GM19372 (cell line): Measurements from ENCODE around the gene UQCRH.

Experiments
- ATAC-seq: cut with Tn5 transposase; IDR thresholded peaks from one replicate; pipeline ENCODE4 v1.9.1; 2021; ENCODE audit warnings: mild to moderate bottlenecking, low read depth, moderate library complexity; ENCODE audit not compliant: unreplicated experiment

Gene UQCRH

GRCh38 chr1:46303038-46303871 lies at the start of gene UQCRH, which contains the start of gene LRRC41:
Gene UQCRH, plus strand, starts transcription at chr1:46303698. Its CDS starts 69 bp downstream, at chr1:46303767.
Gene LRRC41, minus strand, starts transcription at chr1:46303616. Its CDS starts 294 bp downstream, at chr1:46303322.
- peak; percentile 81 for ATAC-seq

- ATAC-seq = no peak
Measured at GRCh38 chr1:46254668-46255067, 48.8 kb upstream of the UQCRH start.

GRCh38 chr1:46256523-46256922 lies 47.0 kb upstream of the UQCRH start:
- ATAC-seq = no peak

- ATAC-seq = no peak
Measured at GRCh38 chr1:46262508-46262907, 41.0 kb upstream of the UQCRH start.

- ATAC-seq = no peak
Measured at GRCh38 chr1:46263146-46263545, 40.4 kb upstream of the UQCRH start.

- no peak for ATAC-seq
Measured at GRCh38 chr1:46268578-46268977, 34.9 kb upstream of the UQCRH start.

GRCh38 chr1:46274225-46275029 lies 29.1 kb upstream of the UQCRH start:
- ATAC-seq = no peak

GRCh38 chr1:46275030-46275337 lies 28.5 kb upstream of the UQCRH start:
- ATAC-seq = no peak

- ATAC-seq = no peak
Measured at GRCh38 chr1:46277658-46278373, 25.7 kb upstream of the UQCRH start.

- no peak for ATAC-seq
Measured at GRCh38 chr1:46278807-46279206, 24.7 kb upstream of the UQCRH start.

- ATAC-seq = no peak
Measured at GRCh38 chr1:46280092-46280491, 23.4 kb upstream of the UQCRH start.

GRCh38 chr1:46281021-46281420 lies 22.5 kb upstream of the UQCRH start:
- no peak for ATAC-seq

- no peak for ATAC-seq
Measured at GRCh38 chr1:46284058-46284457, 19.4 kb upstream of the UQCRH start.

- ATAC-seq = no peak
Measured at GRCh38 chr1:46284597-46285564, 18.6 kb upstream of the UQCRH start.

- no peak for ATAC-seq
Measured at GRCh38 chr1:46285730-46286477, 17.6 kb upstream of the UQCRH start.

GRCh38 chr1:46288485-46289133 lies 14.9 kb upstream of the UQCRH start:
- no peak for ATAC-seq

GRCh38 chr1:46289134-46289494 lies 14.4 kb upstream of the UQCRH start:
- no peak for ATAC-seq

GRCh38 chr1:46289976-46290375 lies 13.5 kb upstream of the UQCRH start:
- no peak for ATAC-seq

- ATAC-seq = no peak
Measured at GRCh38 chr1:46295306-46295705, 8.2 kb upstream of the UQCRH start.
